Measurements from ENCODE around the gene TMEM255B. TPM values are rescaled to one million over a fixed set of nuclear protein-coding genes. Genes with fewer than 3 reads are reported as not detected.

The TMEM255B gene
- polyA plus RNA-seq, 1 donor (not counting 4 experiments of a cell fraction or from before 2014, with no cell fraction given): 7.6 TPM

GRCh38 chr13:113816254-113816929, 57.4 kb downstream of the TMEM255B start:
- H3K9ac ChIP-seq (ENCODE audit: control insufficient read depth, extremely low read depth, insufficient read depth, low read length): no peak overlapping the region
- peaks cover 6 to 12% of the 10 kb centered on the region in 2 experiments for H3K36me3 ChIP-seq (ENCODE audit: control insufficient read depth in 2 of 2, extremely low read depth in 1 of 2, insufficient read depth in 2 of 2, low read length in 2 of 2)
- FAIRE-seq: no peak
- no peaks in the 10 kb centered on the region for H3K9me1 ChIP-seq (ENCODE audit: control insufficient read depth, extremely low read depth, insufficient read depth, low read length)
- peaks cover 10% of the 10 kb centered on the region for H3K4me1 ChIP-seq (ENCODE audit: control insufficient read depth, extremely low read depth, insufficient read depth, low read length)
- no peaks in the 10 kb centered on the region for H3K27me3 ChIP-seq (ENCODE audit: control insufficient read depth, extremely low read depth, insufficient read depth, low read length)
- H3K4me3 ChIP-seq (ENCODE audit: control insufficient read depth in 2 of 3, extremely low read depth in 1 of 3, insufficient read depth in 2 of 3, low read depth in 1 of 3, low read length in 3 of 3): no peak overlapping the region
- peaks cover 9% of the 10 kb centered on the region for H4K20me1 ChIP-seq (ENCODE audit: control insufficient read depth, extremely low read depth, insufficient read depth, low read length)
- H3K4me2 ChIP-seq (ENCODE audit: control insufficient read depth, extremely low read depth, insufficient read depth, low read depth, low read length): no peak overlapping the region
- no peak overlapping the region for H3K27ac ChIP-seq (ENCODE audit: control insufficient read depth, insufficient read depth, low read length)
- H3K79me2 ChIP-seq (ENCODE audit: control insufficient read depth, insufficient read depth, low read length): no peaks in the 10 kb centered on the region
- H2AFZ ChIP-seq (ENCODE audit: control insufficient read depth, low read length): no peak overlapping the region
- DNase-seq (ENCODE audit: low read depth, low spot score): no peak
- no peaks in the 10 kb centered on the region for H3K9me3 ChIP-seq (ENCODE audit: control insufficient read depth, low read depth, low read length)
- TF ChIP-seq, protein P1, sequence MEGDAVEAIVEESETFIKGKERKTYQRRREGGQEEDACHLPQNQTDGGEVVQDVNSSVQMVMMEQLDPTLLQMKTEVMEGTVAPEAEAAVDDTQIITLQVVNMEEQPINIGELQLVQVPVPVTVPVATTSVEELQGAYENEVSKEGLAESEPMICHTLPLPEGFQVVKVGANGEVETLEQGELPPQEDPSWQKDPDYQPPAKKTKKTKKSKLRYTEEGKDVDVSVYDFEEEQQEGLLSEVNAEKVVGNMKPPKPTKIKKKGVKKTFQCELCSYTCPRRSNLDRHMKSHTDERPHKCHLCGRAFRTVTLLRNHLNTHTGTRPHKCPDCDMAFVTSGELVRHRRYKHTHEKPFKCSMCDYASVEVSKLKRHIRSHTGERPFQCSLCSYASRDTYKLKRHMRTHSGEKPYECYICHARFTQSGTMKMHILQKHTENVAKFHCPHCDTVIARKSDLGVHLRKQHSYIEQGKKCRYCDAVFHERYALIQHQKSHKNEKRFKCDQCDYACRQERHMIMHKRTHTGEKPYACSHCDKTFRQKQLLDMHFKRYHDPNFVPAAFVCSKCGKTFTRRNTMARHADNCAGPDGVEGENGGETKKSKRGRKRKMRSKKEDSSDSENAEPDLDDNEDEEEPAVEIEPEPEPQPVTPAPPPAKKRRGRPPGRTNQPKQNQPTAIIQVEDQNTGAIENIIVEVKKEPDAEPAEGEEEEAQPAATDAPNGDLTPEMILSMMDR (optimal IDR thresholded peaks at IDR 0.05 in 1 of 3, IDR thresholded peaks at IDR 0.05 in 1 of 3, conservative IDR thresholded peaks at IDR 0.05 in 1 of 3; ENCODE audit: extremely low read depth in 1 of 3, insufficient read depth in 2 of 3, low read length in 3 of 3): no peak
- no peak for TF ChIP-seq EZH2 (IDR thresholded peaks at IDR 0.05; ENCODE audit: low read length)
- dilution Hi-C loops (cut with MboI; ENCODE audit: extremely low pct_ligation_motif_present, low sequenced_read_pairs): no loop called here

DNA sequence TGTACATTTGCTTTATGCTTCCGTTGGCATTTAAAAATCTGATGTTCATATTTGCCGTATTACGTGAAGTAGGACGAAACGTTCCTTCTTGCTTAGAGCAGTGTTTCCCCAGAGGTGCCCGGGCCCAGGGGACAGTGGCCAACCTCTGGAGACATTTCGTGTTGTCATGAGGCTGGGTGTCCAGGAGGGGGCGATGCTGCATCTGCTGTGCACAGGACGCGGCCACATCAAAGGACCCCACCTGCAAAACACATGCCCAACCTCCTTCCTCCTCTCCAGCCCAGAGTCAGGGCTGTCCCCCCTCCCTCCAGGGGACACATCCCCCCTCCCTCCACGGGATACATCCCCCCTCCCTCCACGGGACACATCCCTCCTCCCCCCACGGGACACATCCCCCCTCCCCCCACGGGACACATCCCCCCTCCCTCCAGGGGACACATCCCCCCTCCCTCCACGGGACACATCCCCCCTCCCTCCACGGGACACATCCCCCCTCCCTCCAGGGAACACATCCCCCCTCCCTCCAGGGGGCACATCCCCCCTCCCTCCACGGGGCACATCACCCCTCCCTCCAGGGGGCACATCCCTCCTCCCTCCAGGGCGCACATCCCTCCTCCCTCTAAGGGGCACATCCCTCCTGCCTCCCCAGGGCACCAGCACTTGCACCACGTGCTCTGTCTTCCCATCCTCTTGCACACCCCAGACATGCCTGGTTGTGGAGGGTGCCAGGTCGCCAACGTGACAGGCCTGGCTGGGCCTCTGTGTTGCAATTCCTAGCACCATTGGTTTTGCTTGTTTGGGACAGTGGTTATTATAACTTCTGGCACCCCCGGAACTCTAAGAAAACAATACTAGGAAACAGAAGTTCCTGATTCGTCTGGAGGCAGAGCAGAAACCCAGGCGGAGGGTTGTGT, 58.2 kb downstream of the TMEM255B start:
- Histone ChIP-seq H4K20me1 (ENCODE audit: control insufficient read depth, extremely low read depth, insufficient read depth, low read length) (peaks cover 15% of the 10 kb centered on the region), H3K4me1 (ENCODE audit: control insufficient read depth, extremely low read depth, insufficient read depth, low read length) (peaks cover 19% of the 10 kb centered on the region), H3K79me2 (ENCODE audit: control insufficient read depth, insufficient read depth, low read length) (no peaks in the 10 kb centered on the region), H3K36me3 (ENCODE audit: control insufficient read depth in 2 of 2, extremely low read depth in 1 of 2, insufficient read depth in 2 of 2, low read length in 2 of 2) (peaks cover 6 to 19% of the 10 kb centered on the region in 2 experiments), H3K4me2 (ENCODE audit: control insufficient read depth, extremely low read depth, insufficient read depth, low read depth, low read length) (no peak overlapping the region), H3K27me3 (ENCODE audit: control insufficient read depth, extremely low read depth, insufficient read depth, low read length) (no peaks in the 10 kb centered on the region), H3K9me1 (ENCODE audit: control insufficient read depth, extremely low read depth, insufficient read depth, low read length) (no peaks in the 10 kb centered on the region), H2AFZ (ENCODE audit: control insufficient read depth, low read length) (no peak overlapping the region), H3K9me3 (ENCODE audit: control insufficient read depth, low read depth, low read length) (no peaks in the 10 kb centered on the region), H3K27ac (ENCODE audit: control insufficient read depth, insufficient read depth, low read length) (no peak overlapping the region), H3K9ac (ENCODE audit: control insufficient read depth, extremely low read depth, insufficient read depth, low read length) (no peak overlapping the region), H3K4me3 (ENCODE audit: control insufficient read depth in 2 of 3, extremely low read depth in 1 of 3, insufficient read depth in 2 of 3, low read depth in 1 of 3, low read length in 3 of 3) (no peak overlapping the region)
- peak; percentile 88 for FAIRE-seq
- peak; percentile 70 for DNase-seq (ENCODE audit: low read depth, low spot score)
- TF ChIP-seq, protein P1 (optimal IDR thresholded peaks at IDR 0.05 in 1 of 3, IDR thresholded peaks at IDR 0.05 in 1 of 3, conservative IDR thresholded peaks at IDR 0.05 in 1 of 3; ENCODE audit: extremely low read depth in 1 of 3, insufficient read depth in 2 of 3, low read length in 3 of 3): peak in 2 of 3 experiments; percentile 75 to 89
- no peak for TF ChIP-seq EZH2 (IDR thresholded peaks at IDR 0.05; ENCODE audit: low read length)
- dilution Hi-C loops (cut with MboI; ENCODE audit: extremely low pct_ligation_motif_present, low sequenced_read_pairs): no loop called here
